Memory B cell (primary cell): ENCODE measurements around the gene CHMP6.

ENCODE experiments used
- ATAC-seq: fragments of 150-1000 bp; cut with Tn5 transposase; 2 replicates; pipeline ENCODE4 v1.10.0; 2021; ENCODE audit warnings: low read depth, mild to moderate bottlenecking, moderate library complexity
- DNase-seq, 2 donors: peaks; one replicate each; pipeline ENCODE4 v3.0.0; 2022; ENCODE audit warnings: low spot score in 2 of 2
- H3K27ac Mint-ChIP-seq: one replicate; pipeline ENCODE4 v1.8.0; 2022; ENCODE audit warnings: mild to moderate bottlenecking, moderate library complexity, mixed read lengths
- H3K27me3 Mint-ChIP-seq: one replicate; pipeline ENCODE4 v1.8.0; 2022; ENCODE audit warnings: mixed read lengths
- H3K36me3 Mint-ChIP-seq: one replicate; pipeline ENCODE4 v1.8.0; 2022; ENCODE audit warnings: mild to moderate bottlenecking, mixed read lengths
- H3K4me1 Mint-ChIP-seq: one replicate; pipeline ENCODE4 v1.8.0; 2022; ENCODE audit warnings: mixed read lengths
- H3K4me3 Mint-ChIP-seq: one replicate; pipeline ENCODE4 v1.8.0; 2022; ENCODE audit warnings: mild to moderate bottlenecking, moderate library complexity, mixed read lengths
- H3K9me3 Mint-ChIP-seq: one replicate; pipeline ENCODE4 v1.8.0; 2022; ENCODE audit warnings: mixed read lengths

CHMP6 gene

DNA sequence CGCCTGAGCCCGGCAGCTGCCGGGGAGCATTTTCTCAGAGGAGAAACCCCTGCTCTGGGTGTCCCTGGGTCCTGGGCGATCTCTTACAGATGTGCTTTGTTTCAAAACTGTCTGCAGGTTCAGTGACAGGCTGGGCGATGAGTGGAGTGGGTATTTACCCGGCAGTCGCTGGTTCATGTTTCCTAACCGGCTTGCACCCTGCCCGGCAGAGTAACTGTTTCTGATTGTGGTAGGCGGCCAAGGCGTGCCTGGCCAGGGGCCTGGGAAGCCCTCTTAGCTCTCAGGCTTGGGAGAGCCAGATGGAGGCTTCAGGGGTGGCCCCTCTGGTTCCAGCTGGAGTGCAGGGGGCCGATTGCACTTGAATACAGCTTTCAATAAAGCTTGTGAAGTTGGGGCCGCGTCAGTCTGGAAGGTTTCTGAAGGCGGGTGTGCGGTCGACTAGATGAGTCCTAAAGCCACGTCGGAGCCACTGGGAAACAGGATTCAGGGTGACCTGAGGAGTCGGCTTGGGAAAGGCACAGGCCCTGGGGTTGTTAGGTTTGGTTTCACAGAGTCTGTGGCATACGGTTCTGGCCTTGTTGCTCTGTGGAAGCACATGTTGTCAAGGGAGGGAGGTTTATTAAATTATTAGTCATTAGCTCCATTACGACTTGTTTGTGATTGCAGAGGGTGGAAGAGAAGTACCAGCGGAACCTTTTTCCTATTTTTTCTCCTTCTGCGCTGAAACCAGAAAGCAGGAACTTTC, 44.7 kb downstream of the CHMP6 start:
- Mint-ChIP-seq H3K36me3 (no peaks in the 10 kb centered on the region), H3K4me3 (peak overlapping the region; percentile 25), H3K9me3 (no peaks in the 10 kb centered on the region), H3K27me3 (peaks cover 15% of the 10 kb centered on the region), H3K27ac (no peak overlapping the region), H3K4me1 (peaks cover 9% of the 10 kb centered on the region)
- no peak for DNase-seq
- no peak for ATAC-seq

DNA sequence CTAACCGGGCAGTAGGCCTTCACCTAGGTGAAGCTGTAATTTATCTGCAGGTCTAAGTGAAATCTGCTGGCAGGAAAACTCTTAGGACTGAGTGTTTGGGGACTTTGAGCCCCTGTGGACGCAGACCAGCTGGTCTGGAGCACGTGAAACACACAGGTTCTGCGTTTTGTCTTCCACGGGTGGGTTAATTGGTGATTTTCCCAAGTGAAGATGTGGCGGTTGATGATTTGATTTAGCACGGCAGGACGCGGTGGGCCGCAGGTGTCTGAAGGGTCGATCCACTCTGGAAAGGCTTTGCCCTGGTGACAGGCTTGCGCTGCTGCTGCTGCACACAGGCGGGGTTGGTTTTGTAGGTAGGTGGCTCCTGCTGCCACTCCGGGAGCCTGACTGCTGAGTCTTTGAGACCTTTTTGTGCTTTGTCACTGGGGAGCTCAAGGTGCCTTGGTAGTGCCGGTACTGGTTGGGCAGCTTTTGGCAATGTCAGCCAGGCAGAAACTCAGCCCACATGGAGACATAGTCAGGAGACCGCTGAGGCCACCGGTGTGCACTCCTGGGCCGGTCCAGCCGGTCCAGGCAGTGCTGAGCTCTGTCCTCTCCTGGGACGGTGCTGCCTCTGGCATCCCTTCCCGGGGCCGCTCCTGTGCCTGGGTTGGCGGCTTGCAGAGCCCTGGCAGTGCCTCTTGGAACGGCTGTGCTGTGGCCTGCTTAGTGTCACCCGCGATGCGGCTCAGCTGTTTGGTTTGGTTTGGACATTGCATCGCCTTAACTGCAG, 45.6 kb downstream of the CHMP6 start:
- Mint-ChIP-seq H3K36me3 (no peaks in the 10 kb centered on the region), H3K27me3 (peaks cover 13% of the 10 kb centered on the region), H3K9me3 (no peaks in the 10 kb centered on the region), H3K27ac (no peak overlapping the region), H3K4me3 (no peak overlapping the region), H3K4me1 (peaks cover 9% of the 10 kb centered on the region)
- ATAC-seq (no peak), DNase-seq (no peak)

DNA sequence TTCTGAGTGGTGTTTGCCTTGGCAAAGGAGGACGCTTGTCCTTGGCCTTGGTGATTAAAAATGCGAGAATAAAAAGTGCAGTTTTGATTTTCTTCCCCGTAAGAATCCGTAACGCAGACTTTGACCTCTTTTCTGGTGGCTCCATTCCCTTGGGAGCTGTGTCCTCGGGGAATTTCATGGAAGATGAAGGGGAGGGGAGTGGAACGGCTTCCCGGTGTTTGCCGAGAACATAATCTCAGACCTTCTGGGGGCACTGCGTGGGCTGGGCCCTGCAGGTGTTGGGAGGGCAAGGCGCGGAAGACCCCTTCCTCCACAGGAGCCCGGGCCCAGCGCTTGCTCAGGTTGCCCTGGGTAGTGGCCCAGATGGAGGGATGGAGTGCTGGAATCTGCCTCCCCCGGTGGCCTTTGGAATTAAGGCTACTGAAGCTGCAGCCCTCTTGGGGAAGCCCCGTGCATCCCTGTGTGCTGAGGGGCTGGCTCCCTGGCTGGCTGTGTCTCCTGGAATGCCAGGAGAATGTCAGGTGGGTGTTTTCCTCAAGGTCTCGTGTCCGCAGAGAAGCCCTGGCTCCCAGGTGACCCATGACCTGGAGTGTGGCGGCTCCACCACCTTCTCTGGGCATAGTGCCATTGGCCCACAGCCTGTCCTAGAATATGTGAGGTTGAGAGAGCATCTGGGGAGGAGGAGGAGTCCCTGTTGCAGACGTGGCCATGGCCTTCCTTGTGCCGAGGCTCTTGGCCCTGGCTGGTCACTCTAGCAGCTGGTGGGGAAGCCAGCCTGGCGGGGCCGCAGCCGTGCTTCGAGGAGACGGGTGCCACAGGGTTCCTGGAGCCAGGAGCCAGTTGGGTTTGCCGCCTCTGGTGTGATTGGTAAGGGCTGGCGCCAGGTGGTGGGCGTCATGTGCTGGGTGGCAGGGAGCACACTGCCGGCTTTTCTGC, 46.4 kb downstream of the CHMP6 start:
- ATAC-seq (no peak), DNase-seq (no peak)
- Mint-ChIP-seq H3K9me3 (no peaks in the 10 kb centered on the region), H3K4me3 (no peak overlapping the region), H3K36me3 (no peaks in the 10 kb centered on the region), H3K4me1 (peaks cover 9% of the 10 kb centered on the region), H3K27ac (no peak overlapping the region), H3K27me3 (peaks cover 12% of the 10 kb centered on the region)

DNA sequence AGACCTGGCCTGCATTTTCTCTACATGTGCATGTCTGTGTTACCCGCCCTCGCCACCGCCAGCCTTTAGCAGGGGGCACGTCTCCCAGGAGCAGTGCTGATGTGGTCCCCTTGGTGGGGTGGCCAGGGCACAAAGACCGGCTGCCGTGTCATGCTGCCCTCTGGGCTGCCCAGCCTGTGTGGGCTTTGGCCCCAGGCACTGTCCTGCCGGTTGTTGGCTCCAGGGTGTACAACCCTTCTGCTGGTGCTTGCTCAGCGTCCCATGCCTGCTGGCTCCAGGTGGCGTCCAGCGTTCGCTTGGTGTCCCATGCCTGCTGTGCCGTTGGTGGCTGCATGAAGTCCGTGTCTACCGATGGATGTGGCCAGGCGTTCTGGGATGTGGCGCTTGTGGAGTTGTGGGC, 47.5 kb downstream of the CHMP6 start:
- no peaks in the 10 kb centered on the region for H3K36me3 Mint-ChIP-seq

DNA sequence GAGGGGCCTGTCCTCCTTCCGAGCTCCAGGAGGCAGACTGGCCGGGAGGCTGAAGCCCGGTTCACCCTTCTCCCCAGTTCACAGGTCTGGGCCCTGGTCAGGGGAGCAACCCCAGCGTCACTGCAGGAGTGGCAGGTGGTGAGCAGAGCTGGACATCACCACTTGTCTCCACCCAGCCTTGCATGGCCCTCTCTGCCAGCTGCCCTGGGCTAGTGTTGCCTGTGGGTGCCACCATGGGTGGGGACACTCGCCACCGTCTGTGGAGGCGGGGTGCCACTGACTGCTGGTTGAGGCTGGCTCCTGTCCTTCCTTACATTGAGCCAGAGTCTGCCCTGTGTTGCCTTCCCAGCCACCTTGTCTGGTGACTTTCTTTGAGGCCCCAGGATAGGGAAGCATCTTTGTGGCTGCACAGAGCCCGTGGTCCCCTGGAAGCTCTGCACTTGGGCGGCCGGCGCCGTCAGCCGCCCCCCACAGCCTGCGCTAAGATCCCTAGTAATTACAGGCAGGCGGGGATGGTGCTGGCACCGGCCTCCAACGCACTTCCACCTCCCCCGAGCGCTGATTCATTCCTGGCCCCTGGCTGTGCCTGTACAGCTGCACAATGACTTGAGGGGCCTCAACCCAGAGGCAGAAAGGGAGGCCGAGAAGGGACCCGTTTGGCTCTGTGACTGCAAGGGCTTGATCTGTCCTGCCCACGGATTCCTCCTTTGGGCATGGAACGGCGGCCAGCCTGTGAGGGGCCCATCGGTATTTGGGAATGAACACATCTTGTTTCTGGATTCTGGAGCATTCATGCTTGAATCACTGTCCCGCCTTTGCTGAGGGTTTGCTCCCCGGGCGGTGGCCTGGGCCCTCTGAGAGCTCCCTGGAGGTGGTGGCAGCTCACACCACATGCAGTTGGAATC, 48.5 kb downstream of the CHMP6 start:
- Mint-ChIP-seq H3K27me3 (peaks cover 16% of the 10 kb centered on the region), H3K4me3 (no peak overlapping the region), H3K27ac (no peak overlapping the region), H3K4me1 (peaks cover 2% of the 10 kb centered on the region), H3K36me3 (no peaks in the 10 kb centered on the region), H3K9me3 (no peaks in the 10 kb centered on the region)
- no peak for ATAC-seq
- no peak for DNase-seq

More for the DNA sequence above, 47.5 kb downstream of the CHMP6 start:
- ATAC-seq (no peak), DNase-seq (no peak)
- no peak overlapping the region for H3K4me3 Mint-ChIP-seq
- no peak overlapping the region for H3K27ac Mint-ChIP-seq
- H3K4me1 Mint-ChIP-seq = peaks cover 5% of the 10 kb centered on the region
- peaks cover 12% of the 10 kb centered on the region for H3K27me3 Mint-ChIP-seq
- H3K9me3 Mint-ChIP-seq = no peaks in the 10 kb centered on the region

DNA sequence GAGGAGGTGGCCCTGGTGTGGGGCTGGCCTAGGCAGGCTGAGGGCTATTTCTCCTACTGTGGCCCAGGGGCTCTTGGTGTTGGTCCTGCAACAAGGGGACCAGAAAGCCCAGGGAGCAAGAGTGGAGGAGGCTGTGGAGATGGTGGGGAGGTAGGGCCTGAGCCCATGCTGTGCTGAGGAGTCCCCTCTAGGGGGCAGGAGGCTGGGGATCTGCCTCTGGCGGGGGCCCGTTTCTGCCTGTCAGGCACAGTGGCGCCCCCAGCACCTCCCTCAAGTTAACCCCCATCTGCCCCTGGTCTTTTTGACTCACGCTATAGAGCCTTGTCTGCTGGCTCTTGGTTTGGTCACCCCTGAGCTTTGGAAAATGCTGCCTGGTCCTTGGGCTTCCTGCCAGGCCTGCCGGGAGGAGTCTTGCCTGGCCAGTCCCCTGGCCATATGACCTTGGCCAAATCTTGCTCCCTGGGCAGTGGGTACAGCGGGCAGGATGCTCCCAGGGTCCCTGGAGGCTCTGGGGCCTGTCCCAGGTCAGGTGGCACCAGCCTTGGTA, 49.2 kb downstream of the CHMP6 start:
- no peak for DNase-seq
- no peak overlapping the region for H3K27ac Mint-ChIP-seq
- H3K27me3 Mint-ChIP-seq = peaks cover 16% of the 10 kb centered on the region
- no peaks in the 10 kb centered on the region for H3K36me3 Mint-ChIP-seq
- ATAC-seq = peak; percentile 51
- H3K4me3 Mint-ChIP-seq = no peak overlapping the region
- no peaks in the 10 kb centered on the region for H3K4me1 Mint-ChIP-seq
- H3K9me3 Mint-ChIP-seq = no peaks in the 10 kb centered on the region

DNA sequence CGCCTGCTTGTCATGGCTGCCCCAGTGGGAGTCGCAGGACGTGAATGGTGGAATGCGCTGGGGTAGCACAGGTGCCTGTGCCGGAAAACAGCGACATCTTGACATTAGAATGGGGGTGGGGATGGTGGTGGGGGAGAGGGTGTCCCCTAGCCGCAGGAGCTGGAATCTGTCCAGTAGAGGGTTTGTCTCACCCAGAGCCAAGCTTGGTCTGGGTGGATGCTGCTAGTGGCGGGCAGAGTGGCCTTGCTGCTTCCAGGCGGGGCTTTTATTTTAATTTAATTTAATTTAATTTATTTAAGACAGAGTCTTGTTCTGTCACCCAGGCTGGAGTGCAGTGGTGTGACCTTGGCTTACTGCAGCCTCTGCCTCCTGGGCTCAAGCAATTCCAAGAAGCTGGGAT, 51.0 kb downstream of the CHMP6 start:
- Mint-ChIP-seq H3K27me3 (peaks cover 26% of the 10 kb centered on the region), H3K9me3 (no peaks in the 10 kb centered on the region), H3K4me3 (no peak overlapping the region), H3K4me1 (no peaks in the 10 kb centered on the region), H3K27ac (no peak overlapping the region), H3K36me3 (no peaks in the 10 kb centered on the region)
- no peak for DNase-seq
- ATAC-seq = no peak

DNA sequence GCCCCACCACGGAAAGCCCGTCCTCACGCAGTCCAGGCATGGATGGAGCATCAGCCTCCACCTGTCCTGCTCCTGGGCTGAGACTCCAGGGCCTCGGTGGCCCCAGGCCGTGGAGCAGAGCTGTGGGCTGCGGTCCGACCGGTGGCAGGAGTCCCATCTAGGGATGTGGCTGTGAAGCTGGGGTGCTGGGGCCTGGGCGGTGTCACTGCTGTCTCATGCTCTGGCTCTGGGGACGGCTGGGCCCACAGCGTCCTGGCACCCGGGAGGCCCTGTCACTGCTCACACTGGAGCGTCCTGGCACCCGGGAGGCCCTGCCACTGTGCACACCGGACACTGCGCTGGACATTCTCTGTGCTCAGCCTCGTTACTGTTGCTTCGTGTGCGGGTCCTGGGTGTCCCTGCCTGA, 51.7 kb downstream of the CHMP6 start:
- peaks cover 24% of the 10 kb centered on the region for H3K27me3 Mint-ChIP-seq
- H3K4me1 Mint-ChIP-seq = no peaks in the 10 kb centered on the region
- DNase-seq (no peak), ATAC-seq (no peak)
- H3K4me3 Mint-ChIP-seq = no peak overlapping the region
- no peak overlapping the region for H3K27ac Mint-ChIP-seq
- H3K36me3 Mint-ChIP-seq = no peaks in the 10 kb centered on the region
- no peaks in the 10 kb centered on the region for H3K9me3 Mint-ChIP-seq

DNA sequence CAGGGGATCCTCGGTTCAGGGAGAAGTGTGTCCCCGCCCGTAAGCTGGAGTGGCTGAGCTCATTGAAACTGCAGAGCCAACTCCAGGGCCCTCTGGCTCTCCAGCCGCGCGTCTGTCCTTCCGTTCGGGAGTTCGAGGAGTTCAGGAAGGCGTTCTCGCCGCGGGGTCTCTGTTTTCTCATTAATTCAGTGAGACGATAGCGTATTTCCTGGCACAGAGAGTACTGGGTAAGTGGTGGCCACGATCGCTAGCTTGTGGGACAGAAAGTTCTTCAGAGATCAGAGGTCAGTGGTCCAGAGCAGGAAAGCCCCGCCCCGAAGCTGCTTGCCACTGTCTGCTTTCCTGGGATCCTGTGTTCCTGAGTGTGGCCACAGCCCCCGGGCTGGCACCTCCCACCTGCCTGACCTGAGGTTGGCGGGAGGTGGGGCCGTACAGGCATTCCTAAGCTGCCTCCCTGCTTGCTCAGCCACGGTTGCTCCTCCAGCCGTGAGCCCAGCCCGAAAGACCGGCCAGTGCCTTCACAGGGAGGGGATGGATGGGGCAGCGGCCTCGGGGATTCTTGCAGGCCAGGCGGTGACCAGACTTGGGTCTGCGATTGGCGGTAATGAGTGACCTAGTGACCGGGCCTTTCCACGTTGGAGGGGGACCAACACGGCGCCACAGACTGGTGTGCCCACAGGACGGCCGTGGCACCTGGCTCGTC, 52.2 kb downstream of the CHMP6 start:
- Mint-ChIP-seq H3K27me3 (peaks cover 25% of the 10 kb centered on the region), H3K4me3 (no peak overlapping the region), H3K36me3 (no peaks in the 10 kb centered on the region), H3K4me1 (no peaks in the 10 kb centered on the region), H3K9me3 (no peaks in the 10 kb centered on the region), H3K27ac (no peak overlapping the region)
- no peak for DNase-seq
- ATAC-seq = no peak

DNA sequence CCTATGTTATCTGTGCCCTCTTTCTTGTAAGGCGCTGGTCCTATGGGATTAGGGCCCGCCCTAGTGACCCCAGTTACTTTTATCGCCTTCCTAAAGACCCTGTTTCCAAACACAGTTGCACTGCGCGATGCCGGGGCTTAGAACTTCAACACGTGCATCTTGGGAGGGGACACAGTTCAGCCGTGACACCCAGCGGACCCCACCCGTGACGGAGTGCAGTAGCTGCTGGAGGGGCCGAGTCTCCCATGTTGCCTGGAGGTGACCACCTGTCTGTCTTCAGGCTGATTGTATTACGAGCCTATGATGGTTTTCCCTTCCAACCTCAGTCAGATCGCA, 52.8 kb downstream of the CHMP6 start:
- Mint-ChIP-seq H3K27ac (no peak overlapping the region), H3K36me3 (no peaks in the 10 kb centered on the region), H3K9me3 (no peaks in the 10 kb centered on the region), H3K4me1 (peaks cover 2% of the 10 kb centered on the region), H3K27me3 (peaks cover 24% of the 10 kb centered on the region), H3K4me3 (no peak overlapping the region)
- DNase-seq = no peak
- no peak for ATAC-seq

DNA sequence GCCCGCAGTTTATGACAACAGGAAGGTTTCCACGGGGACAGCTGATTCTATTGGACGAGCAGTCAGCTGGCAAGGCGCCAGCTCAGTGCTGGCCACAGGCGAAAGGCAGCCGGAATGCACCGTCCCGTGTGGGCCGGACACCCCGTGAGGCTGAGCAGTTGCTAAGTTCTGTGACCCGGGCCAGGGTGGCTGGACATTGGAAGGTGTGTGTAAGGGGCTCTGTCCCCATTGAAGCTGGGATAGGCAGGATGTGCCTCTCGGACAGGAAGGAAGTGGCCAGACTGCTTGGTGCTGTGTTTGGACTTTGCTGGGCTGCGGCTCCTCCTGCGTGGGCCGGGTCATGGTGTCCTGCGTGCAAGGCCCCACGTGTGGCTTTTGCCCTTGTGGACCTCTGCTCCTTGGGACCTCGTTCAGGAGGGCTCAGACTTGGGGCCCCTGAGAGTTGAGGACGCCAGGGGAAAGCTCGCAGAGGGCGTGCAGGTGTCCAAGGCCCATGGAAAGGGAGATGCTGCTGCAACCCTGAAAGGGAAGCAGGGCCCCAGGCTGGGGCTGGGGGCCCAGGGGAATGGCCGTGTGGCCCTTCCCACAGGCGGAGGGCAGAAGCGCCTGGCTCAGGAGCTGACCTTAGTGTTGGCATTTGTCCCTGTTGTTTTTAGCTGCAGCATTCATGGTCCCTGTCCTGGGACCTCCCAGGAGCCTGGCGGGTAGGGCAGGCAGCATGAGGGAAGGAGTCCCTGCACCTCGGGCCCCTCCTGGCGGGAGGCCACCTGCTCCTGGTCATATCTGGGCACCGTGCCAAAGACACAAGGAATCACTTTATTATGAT, 53.3 kb downstream of the CHMP6 start:
- no peak for DNase-seq
- peaks cover 25% of the 10 kb centered on the region for H3K27me3 Mint-ChIP-seq

DNA sequence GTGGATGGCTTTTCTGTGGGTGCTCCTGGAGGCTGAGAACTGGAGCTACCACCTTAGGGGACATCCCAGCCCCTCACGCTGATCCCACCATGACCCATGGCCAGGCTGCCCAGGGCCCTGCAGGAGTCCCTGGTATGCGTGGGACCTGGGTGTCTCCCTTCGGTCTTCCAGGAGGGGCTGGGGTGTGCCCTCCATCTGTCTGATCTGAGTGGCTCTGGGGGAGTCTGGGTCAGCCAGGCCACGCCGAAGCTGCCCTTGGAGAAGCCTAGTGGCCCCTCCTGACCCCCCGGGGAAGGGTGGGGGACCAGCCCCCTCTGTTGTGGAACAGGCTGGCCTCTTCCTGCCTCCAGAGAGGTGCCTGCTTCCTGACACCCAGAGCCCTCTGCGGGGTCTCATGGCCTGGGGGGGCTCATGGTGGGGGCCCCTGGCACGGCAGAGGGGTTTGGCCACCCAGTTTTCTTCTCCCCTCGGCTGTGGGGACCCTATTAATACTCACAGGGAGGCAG, 54.0 kb downstream of the CHMP6 start:
- Mint-ChIP-seq H3K27ac (no peak overlapping the region), H3K36me3 (no peaks in the 10 kb centered on the region), H3K4me1 (peaks cover 6% of the 10 kb centered on the region), H3K4me3 (no peak overlapping the region), H3K27me3 (peaks cover 25% of the 10 kb centered on the region), H3K9me3 (no peaks in the 10 kb centered on the region)
- no peak for DNase-seq
- ATAC-seq = no peak

More for the DNA sequence above, 53.3 kb downstream of the CHMP6 start:
- H3K4me3 Mint-ChIP-seq = no peak overlapping the region
- H3K4me1 Mint-ChIP-seq = peaks cover 3% of the 10 kb centered on the region
- ATAC-seq = no peak
- H3K9me3 Mint-ChIP-seq = no peaks in the 10 kb centered on the region
- no peaks in the 10 kb centered on the region for H3K36me3 Mint-ChIP-seq
- no peak overlapping the region for H3K27ac Mint-ChIP-seq
